ENCODE data around the gene NPBWR2.

- TF ChIP-seq CTCF (IDR thresholded peaks at IDR 0.05) (no peak), POLR2A (IDR thresholded peaks at IDR 0.05) (no peak)
Measured at GRCh38 chr20:64080013-64080812, 27.2 kb downstream of the NPBWR2 start, which contains the start of gene OPRL1.
